Panc1 (cell line): ENCODE measurements around the gene RSPH1. TPM values are rescaled to one million over a fixed set of nuclear protein-coding genes. Genes with fewer than 3 reads are reported as not detected.

Source experiments
- ATAC-seq: fragments of 200-7000 bp; cut with Tn5 transposase; 2 replicates; pipeline ENCODE4 v1.9.1; 2020; ENCODE audit warnings: mild to moderate bottlenecking, moderate library complexity
- BruUV-seq: library from RNA; stranded (reverse); fragments of 400-500 nt; replicated peaks from 2 replicates; lab custom pipeline; 2021; lab: Mats Ljungman, UMichigan
- CTCF ChIA-PET: fragments of 300-600 bp; sonication (Branson Sonifier 250); formaldehyde crosslinking; loops from one replicate; lab custom pipeline; 2022; ENCODE audit warnings: antibody characterized with exemption; lab: Charles Lee
- POLR2A ChIA-PET: fragments of 300-600 bp; sonication (Branson Sonifier 250); formaldehyde crosslinking; loops from one replicate; lab custom pipeline; 2022; ENCODE audit warnings: antibody characterized with exemption; lab: Charles Lee
- DNase-seq: peaks from one replicate; pipeline ENCODE4 v3.0.0-alpha.2; 2010; ENCODE audit warnings: low read depth, low spot score
- H3K27ac ChIP-seq: 2 replicates; pipeline ENCODE4 v1.5.1; 2011; ENCODE audit warnings: mild to moderate bottlenecking, low read length, inconsistent platforms
- H3K27me3 ChIP-seq: fragments of 200-500 bp; sonication (Bioruptor generic); 2 replicates; pipeline ENCODE4 v1.6.0; 2014; ENCODE audit warnings: low read length, inconsistent platforms; ENCODE audit not compliant: control insufficient read depth, insufficient read depth
- H3K36me3 ChIP-seq: fragments of 200-500 bp; sonication (Bioruptor generic); 2 replicates; pipeline ENCODE4 v1.5.1; 2014; ENCODE audit warnings: inconsistent platforms, mild to moderate bottlenecking, low read length, moderate library complexity; ENCODE audit not compliant: control insufficient read depth, insufficient read depth
- H3K4me1 ChIP-seq: 2 replicates; pipeline ENCODE4 v1.5.1; 2011; ENCODE audit warnings: inconsistent platforms, mild to moderate bottlenecking, low read length, moderate library complexity; ENCODE audit not compliant: control insufficient read depth, insufficient read depth
- H3K4me3 ChIP-seq, 2 experiments: 2 replicates each; pipeline ENCODE4 v1.5.1; 2011 to 2012; ENCODE audit warnings: low read depth in 2 of 2, low read length in 2 of 2, mild to moderate bottlenecking in 2 of 2, inconsistent platforms in 1 of 2, moderate library complexity in 1 of 2
- H3K9me3 ChIP-seq: fragments of 200-500 bp; sonication (Bioruptor generic); 2 replicates; pipeline ENCODE4 v1.5.1; 2014; ENCODE audit warnings: low read depth, mild to moderate bottlenecking, inconsistent platforms, low read length, moderate library complexity; ENCODE audit not compliant: control insufficient read depth, insufficient read depth
- POLR2AphosphoS5 ChIP-seq: IDR thresholded peaks from 2 replicates; pipeline ENCODE4 v1.6.1; 2012; ENCODE audit warnings: mild to moderate bottlenecking, low read depth, low read length, moderate library complexity
- SIN3A ChIP-seq: IDR thresholded peaks from 2 replicates; pipeline ENCODE4 v1.6.1; 2012; ENCODE audit warnings: low read depth, mild to moderate bottlenecking, low read length, moderate library complexity, borderline replicate concordance; ENCODE audit not compliant: insufficient read depth
- TCF7L2 ChIP-seq: IDR thresholded peaks from 2 replicates; pipeline ENCODE4 v1.6.1; 2011; ENCODE audit warnings: mild to moderate bottlenecking, low read depth, low read length, inconsistent platforms
- in situ Hi-C: cut with HindIII; loops from 2 replicates; pipeline ENCODE4 v1.10.0; 2016; ENCODE audit warnings: low sequenced_read_pairs, low pct_unique_long_range_greater_than_20kb
- intact Hi-C: fragments of 100-400 bp; cut with micrococcal nuclease; formaldehyde crosslinking; loops from one replicate; pipeline ENCODE4 v1.10.0; 2022; ENCODE audit not compliant: unreplicated experiment
- total RNA-seq: library from RNA; stranded (reverse); gene quantifications from one replicate; pipeline ENCODE4 v1.2.1, GENCODE V29; 2021; ENCODE audit not compliant: unreplicated experiment
- TF ChIP-seq, protein P1 (sequence below), 2 experiments: IDR thresholded peaks; 2 replicates each; pipeline ENCODE4 v1.6.1; 2011 to 2012; ENCODE audit warnings: low read depth in 2 of 2, control low read depth in 1 of 2, low read length in 1 of 2, mild to moderate bottlenecking in 1 of 2, moderate library complexity in 1 of 2; ENCODE audit not compliant: insufficient read depth in 1 of 2
- TF ChIP-seq, protein P2 (sequence below): fragments of 450-650 bp; IDR thresholded peaks from 2 replicates; pipeline ENCODE4 v1.5.1; 2017; ENCODE audit warnings: mild to moderate bottlenecking

RSPH1 gene
- total RNA-seq, 1 experiment from 2014 or later: 0.46 TPM

DNA sequence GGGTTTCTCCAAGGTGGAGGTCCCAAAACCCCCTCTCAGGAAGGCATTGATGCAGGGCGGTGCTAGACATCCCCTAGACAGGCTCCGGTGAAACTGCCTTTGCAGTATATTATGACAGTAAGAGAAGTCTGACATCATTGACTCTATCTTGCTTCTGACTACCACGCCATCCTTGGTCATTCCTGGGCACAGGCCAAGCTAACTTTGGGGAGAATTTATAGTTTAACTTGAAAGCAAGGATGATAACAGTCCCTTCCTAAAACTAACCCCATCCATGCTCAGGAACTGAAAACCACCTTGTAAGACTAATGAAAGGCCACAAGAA, 30.3 kb downstream of the RSPH1 start:
- H3K9me3 ChIP-seq: no peaks in the 10 kb centered on the region
- ChIA-PET CTCF (no interaction called here), POLR2A (no interaction called here)
- TF ChIP-seq POLR2AphosphoS5: no peak
- no peak for TF ChIP-seq SIN3A
- no peak for TF ChIP-seq TCF7L2
- TF ChIP-seq, protein P1, sequence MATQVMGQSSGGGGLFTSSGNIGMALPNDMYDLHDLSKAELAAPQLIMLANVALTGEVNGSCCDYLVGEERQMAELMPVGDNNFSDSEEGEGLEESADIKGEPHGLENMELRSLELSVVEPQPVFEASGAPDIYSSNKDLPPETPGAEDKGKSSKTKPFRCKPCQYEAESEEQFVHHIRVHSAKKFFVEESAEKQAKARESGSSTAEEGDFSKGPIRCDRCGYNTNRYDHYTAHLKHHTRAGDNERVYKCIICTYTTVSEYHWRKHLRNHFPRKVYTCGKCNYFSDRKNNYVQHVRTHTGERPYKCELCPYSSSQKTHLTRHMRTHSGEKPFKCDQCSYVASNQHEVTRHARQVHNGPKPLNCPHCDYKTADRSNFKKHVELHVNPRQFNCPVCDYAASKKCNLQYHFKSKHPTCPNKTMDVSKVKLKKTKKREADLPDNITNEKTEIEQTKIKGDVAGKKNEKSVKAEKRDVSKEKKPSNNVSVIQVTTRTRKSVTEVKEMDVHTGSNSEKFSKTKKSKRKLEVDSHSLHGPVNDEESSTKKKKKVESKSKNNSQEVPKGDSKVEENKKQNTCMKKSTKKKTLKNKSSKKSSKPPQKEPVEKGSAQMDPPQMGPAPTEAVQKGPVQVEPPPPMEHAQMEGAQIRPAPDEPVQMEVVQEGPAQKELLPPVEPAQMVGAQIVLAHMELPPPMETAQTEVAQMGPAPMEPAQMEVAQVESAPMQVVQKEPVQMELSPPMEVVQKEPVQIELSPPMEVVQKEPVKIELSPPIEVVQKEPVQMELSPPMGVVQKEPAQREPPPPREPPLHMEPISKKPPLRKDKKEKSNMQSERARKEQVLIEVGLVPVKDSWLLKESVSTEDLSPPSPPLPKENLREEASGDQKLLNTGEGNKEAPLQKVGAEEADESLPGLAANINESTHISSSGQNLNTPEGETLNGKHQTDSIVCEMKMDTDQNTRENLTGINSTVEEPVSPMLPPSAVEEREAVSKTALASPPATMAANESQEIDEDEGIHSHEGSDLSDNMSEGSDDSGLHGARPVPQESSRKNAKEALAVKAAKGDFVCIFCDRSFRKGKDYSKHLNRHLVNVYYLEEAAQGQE (IDR thresholded peaks at IDR 0.05; ENCODE audit: insufficient read depth in 1 of 2, low read depth in 2 of 2, low read length in 1 of 2): no peak
- TF ChIP-seq, protein P2, sequence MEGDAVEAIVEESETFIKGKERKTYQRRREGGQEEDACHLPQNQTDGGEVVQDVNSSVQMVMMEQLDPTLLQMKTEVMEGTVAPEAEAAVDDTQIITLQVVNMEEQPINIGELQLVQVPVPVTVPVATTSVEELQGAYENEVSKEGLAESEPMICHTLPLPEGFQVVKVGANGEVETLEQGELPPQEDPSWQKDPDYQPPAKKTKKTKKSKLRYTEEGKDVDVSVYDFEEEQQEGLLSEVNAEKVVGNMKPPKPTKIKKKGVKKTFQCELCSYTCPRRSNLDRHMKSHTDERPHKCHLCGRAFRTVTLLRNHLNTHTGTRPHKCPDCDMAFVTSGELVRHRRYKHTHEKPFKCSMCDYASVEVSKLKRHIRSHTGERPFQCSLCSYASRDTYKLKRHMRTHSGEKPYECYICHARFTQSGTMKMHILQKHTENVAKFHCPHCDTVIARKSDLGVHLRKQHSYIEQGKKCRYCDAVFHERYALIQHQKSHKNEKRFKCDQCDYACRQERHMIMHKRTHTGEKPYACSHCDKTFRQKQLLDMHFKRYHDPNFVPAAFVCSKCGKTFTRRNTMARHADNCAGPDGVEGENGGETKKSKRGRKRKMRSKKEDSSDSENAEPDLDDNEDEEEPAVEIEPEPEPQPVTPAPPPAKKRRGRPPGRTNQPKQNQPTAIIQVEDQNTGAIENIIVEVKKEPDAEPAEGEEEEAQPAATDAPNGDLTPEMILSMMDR: no peak
- in situ Hi-C loops (no loop called here), intact Hi-C loops (no loop called here)
- no TSS peak for BruUV-seq
- H3K27ac ChIP-seq: no peak overlapping the region
- ATAC-seq (no peak), DNase-seq (no peak)
- no peaks in the 10 kb centered on the region for H3K27me3 ChIP-seq
- H3K36me3 ChIP-seq: no peaks in the 10 kb centered on the region
- no peaks in the 10 kb centered on the region for H3K4me1 ChIP-seq
- H3K4me3 ChIP-seq: no peak overlapping the region

DNA sequence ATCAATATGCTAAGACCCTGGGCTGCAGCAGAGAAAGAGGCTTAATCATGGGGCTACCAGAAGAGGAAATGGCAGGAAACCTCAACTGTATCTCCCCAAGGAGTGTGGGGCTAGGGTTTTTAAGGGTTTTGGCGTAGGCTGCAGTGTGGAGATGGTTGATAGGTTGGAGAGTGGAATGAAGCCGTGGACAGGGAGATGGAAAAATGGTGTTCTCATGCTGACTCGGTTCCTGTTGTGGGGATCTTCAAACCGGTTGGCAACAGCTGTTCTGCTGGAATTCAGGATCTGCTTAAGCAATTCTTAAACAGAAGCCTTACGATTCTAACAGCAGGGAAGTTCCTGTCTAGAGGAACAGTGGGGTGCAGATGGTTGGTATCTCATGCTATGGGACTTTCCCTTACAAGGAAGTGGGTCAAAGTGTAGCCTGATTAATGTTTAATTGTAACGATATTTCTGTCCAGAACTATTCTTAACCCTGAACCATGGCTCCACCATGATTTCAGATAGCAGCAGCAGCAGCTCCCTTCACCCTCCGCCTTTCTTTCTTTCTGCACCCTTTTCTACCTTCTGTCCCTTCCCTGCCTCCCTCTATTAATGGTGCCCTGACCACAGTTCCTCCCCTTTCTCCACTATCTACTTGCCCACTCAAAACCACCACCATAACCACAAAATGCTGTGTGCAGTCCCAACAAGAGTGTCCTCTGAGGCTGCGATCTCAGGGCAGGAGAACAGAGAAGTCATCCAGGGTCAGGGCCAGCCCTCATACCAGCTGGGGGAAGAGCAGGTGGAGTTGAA, 30.8 kb downstream of the RSPH1 start:
- CTCF ChIA-PET: no interaction called here
- DNase-seq (no peak), ATAC-seq (no peak)
- no peaks in the 10 kb centered on the region for H3K36me3 ChIP-seq
- H3K27me3 ChIP-seq: no peaks in the 10 kb centered on the region
- no peak for TF ChIP-seq TCF7L2
- TF ChIP-seq, protein P1 (IDR thresholded peaks at IDR 0.05; ENCODE audit: insufficient read depth in 1 of 2, low read depth in 2 of 2, low read length in 1 of 2): no peak
- TF ChIP-seq SIN3A: no peak
- TF ChIP-seq, protein P2: no peak
- TF ChIP-seq POLR2AphosphoS5: no peak
- BruUV-seq: no TSS peak
- intact Hi-C loops (no loop called here), in situ Hi-C loops (no loop called here)
- POLR2A ChIA-PET: no interaction called here
- H3K27ac ChIP-seq: no peak overlapping the region
- H3K4me1 ChIP-seq: no peaks in the 10 kb centered on the region
- H3K4me3 ChIP-seq: no peak overlapping the region
- H3K9me3 ChIP-seq: no peaks in the 10 kb centered on the region
